Activated CD8-positive, alpha-beta memory T cell treated with anti-CD3 and anti-CD28 coated beads, Interleukin-2, amount 50 U/mL, for 24 hours (primary cell): ENCODE data around the gene SFTPA2.
"Not testable (repeated sequence)": the region's sequence is repeated elsewhere in the genome, so short reads cannot be mapped to it uniquely, and the experiment has no call there.

Experiments
- DNase-seq: peaks from one replicate; pipeline ENCODE4 v3.0.0-alpha.2; 2020; ENCODE audit errors: extremely low read depth

SFTPA2 gene

DNA sequence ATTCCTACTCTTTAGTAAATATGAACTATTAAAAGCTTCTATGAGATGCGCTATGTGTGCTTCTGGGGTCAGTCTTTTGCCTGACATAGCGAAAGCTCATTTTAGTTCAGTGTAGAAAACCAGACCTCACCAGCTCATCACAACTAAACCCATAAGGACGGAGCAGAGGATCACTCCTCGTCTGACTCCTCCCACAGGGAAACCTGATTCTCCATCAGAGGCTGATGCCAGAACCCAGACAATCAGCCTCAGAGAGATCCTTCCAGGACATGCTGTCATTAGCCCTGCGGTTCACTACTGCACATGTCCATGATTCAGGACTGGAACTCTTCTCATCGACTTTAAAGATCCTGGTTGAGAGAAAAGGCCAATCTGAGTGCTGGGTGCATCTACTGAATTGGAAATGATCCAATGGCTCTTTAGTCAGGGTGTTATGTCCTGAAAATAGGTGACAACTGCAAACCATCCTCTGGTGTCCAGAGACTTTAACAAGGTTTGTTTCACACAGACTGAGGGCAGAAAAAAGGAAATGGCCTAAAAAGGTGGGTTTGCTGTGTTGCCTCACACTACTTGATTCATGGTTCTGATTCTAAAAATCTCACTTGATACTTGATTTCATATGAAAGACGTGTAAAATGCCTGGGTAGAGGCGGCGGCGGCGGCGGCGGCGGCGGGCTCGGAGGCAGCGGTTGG, 48.2 kb downstream of the SFTPA2 start, which contains the start of gene EIF5AL1:
EIF5AL1 (plus strand) TSS at position 643 of the 693 bp plus-strand sequence. CDS start 117 bp downstream, outside the sequence.
- DNase-seq = not testable (repeated sequence)

DNA sequence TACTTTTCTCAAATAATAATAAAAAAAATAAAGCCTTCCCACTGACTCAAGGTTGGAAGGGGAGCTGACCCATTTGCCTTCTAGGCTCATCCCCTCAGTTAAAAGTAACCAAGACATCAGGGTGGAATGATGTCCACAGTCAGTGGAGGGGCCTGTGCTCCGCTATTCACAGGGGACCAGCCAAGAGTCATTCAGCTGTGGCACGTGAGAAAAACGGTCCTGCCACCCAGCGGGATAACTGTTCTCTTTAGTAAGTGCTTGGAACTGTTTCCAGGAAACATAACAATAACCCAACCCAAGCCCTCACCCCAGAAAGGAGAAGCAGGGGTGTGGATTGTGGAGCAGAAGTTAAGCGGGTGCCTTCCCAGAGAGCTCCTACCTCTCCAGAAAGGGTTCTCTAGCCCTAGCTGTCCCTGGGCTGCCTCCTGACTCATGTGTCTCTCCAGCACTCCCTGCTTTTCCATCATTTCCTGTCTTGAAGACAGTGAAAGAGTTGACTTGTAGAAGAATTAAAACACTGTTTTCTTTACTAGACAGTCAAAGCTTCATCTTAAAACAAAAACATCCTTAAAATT, 50.2 kb downstream of the SFTPA2 start:
- DNase-seq = not testable (repeated sequence)

DNA sequence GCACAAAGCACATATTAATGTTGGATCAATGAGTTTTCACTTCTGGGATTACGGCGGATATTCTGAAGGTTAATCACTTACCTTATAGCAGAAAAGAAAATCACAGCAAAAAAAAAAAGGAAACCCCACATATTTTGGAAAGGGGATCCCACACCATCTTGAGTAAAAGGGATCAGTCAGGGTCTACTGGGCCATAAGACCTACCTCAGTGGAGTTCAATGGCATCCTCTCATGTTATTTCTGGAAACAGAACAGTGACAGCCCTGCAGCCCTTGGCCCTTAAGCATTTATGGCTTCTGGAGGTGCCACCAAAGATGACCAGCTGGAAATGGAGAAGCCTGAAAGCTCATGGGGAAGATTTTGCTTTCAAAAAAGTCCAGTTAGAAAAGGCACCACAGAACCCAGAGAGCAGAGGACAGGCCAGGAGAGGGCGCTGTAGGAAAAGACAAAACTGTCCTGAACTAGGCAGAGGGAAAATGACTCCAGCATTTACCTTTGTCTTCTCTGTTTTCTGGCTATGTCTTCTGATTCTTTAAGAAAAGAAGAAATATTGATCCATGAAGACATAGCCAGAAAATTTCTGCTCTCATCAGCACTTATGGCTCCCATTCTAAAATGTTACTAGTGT, 50.8 kb downstream of the SFTPA2 start:
- DNase-seq = not testable (repeated sequence)

GRCh38 chr10:79508245-79508644, 52.0 kb downstream of the SFTPA2 start:
- DNase-seq = not testable (repeated sequence)

DNA sequence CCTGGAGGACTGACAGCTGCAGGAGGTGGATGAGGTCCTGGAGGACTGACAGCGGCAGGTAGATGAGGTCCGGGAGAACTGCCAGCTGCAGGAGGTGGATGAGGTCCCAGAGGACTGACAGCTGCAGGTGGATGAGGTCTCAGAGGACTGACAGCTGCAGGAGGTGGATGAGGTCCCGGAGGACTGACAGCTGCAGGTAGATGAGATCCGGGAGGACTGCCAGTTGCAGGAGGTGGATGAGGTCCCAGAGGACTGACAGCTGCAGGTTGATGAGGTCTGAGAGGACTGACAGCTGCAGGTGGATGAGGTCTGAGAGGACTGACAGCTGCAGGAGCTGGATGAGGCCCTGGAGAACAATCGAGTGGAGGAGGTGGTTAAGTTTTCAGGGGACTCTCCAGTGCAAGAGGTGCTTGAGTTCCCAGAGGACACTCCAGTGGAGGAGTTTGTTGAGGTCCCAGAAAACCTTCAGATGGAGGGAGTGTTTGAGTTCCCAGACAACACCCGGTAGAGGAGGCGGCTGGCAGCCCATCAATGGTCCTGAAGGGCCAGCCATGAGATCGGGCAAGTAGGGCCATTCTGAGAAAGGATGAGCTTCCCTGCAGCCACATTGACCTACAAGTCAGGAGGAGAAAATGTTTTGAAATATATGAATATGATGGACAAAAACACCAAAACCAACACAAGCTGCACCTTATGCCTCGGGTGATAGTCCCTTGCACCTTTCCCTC, 52.6 kb downstream of the SFTPA2 start:
- no peak for DNase-seq
